Ascending aorta (tissue), 2 donors: ENCODE results near the gene PACSIN1. TPM values are rescaled to one million over a fixed set of nuclear protein-coding genes. Genes with fewer than 3 reads are reported as not detected.

Experiments used
- DNase-seq, 2 donors: peaks; one replicate each; pipeline ENCODE4 v3.0.0-alpha.2; 2019; ENCODE audit warnings: low spot score in 2 of 2
- H3K27ac ChIP-seq, 2 donors: fragments of 200-600 bp; sonication (generic); one replicate each; pipeline ENCODE4 v1.5.1; 2016 to 2017; ENCODE audit warnings: mild to moderate bottlenecking in 1 of 2
- H3K27me3 ChIP-seq: fragments of 200-600 bp; sonication (generic); one replicate; pipeline ENCODE4 v1.5.1; 2017
- H3K36me3 ChIP-seq, 2 donors: fragments of 200-600 bp; sonication (generic); one replicate each; pipeline ENCODE4 v1.5.1; 2016
- H3K4me1 ChIP-seq, 2 donors: fragments of 200-600 bp; sonication (generic); one replicate each; pipeline ENCODE4 v1.5.1; 2016 to 2017; ENCODE audit warnings: mild to moderate bottlenecking in 1 of 2
- H3K4me3 ChIP-seq, 2 donors: fragments of 200-600 bp; sonication (generic); one replicate each; pipeline ENCODE4 v1.5.1; 2016 to 2017; ENCODE audit warnings: mild to moderate bottlenecking in 1 of 2
- H3K9me3 ChIP-seq, 2 donors: fragments of 200-600 bp; sonication (generic); one replicate each; pipeline ENCODE4 v1.5.1; 2016
- intact Hi-C: fragments of 100-400 bp; cut with DNase I; formaldehyde crosslinking; loops from one replicate; pipeline ENCODE4 v1.15.1; 2023
- total RNA-seq: library from RNA; depleted of rRNA; stranded (reverse); fragments of >200 nt; gene quantifications from one replicate; pipeline ENCODE4 v1.1.0, GENCODE V29; 2016
- TF ChIP-seq, protein P1 (sequence below), 3 experiments: fragments of 200-600 bp in 2 of 3; fragments of 450-650 bp in 1 of 3; sonication (generic) in 2 of 3; IDR thresholded peaks; one replicate each; pipeline ENCODE4 v1.5.1; 2016 to 2019; ENCODE audit warnings: antibody characterized with exemption in 3 of 3, mild to moderate bottlenecking in 1 of 3, moderate library complexity in 1 of 3

Gene PACSIN1
- total RNA-seq, 1 donor from 2014 or later = not detected

DNA sequence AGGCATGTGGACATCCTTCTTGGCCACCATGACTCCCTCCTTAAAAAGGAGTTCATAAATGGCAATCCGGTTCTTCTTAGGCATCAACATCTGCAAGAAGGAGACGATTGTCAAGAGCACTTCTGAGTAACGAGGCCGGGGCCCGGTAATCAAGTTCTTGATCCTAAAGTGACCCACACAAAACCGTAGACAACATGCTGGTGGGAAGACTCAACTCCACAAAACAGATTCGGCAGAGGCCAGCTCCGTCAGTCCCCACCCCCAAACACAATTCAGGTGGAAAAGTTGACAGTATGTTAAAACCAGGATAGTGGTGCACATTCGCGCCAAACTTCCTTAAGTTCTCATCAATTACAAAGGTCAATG lies 40.8 kb upstream of the PACSIN1 start:
- DNase-seq = no peak
- Histone ChIP-seq H3K4me3 (peak overlapping the region; percentile 70 to 88), H3K27ac (peak overlapping the region; percentile 83 to 85), H3K4me1 (peaks cover 0 to 9% of the 10 kb centered on the region in 2 donors), H3K36me3 (peaks cover 37 to 48% of the 10 kb centered on the region in 2 donors), H3K9me3 (no peaks in the 10 kb centered on the region), H3K27me3 (no peaks in the 10 kb centered on the region)
- TF ChIP-seq, protein P1, sequence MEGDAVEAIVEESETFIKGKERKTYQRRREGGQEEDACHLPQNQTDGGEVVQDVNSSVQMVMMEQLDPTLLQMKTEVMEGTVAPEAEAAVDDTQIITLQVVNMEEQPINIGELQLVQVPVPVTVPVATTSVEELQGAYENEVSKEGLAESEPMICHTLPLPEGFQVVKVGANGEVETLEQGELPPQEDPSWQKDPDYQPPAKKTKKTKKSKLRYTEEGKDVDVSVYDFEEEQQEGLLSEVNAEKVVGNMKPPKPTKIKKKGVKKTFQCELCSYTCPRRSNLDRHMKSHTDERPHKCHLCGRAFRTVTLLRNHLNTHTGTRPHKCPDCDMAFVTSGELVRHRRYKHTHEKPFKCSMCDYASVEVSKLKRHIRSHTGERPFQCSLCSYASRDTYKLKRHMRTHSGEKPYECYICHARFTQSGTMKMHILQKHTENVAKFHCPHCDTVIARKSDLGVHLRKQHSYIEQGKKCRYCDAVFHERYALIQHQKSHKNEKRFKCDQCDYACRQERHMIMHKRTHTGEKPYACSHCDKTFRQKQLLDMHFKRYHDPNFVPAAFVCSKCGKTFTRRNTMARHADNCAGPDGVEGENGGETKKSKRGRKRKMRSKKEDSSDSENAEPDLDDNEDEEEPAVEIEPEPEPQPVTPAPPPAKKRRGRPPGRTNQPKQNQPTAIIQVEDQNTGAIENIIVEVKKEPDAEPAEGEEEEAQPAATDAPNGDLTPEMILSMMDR (IDR thresholded peaks at IDR 0.05) = no peak
- intact Hi-C loops = loop anchor here (5.0 kb wide), 1 partner anchor 332 kb away; the partner anchor contains the start of gene SNRPC

DNA sequence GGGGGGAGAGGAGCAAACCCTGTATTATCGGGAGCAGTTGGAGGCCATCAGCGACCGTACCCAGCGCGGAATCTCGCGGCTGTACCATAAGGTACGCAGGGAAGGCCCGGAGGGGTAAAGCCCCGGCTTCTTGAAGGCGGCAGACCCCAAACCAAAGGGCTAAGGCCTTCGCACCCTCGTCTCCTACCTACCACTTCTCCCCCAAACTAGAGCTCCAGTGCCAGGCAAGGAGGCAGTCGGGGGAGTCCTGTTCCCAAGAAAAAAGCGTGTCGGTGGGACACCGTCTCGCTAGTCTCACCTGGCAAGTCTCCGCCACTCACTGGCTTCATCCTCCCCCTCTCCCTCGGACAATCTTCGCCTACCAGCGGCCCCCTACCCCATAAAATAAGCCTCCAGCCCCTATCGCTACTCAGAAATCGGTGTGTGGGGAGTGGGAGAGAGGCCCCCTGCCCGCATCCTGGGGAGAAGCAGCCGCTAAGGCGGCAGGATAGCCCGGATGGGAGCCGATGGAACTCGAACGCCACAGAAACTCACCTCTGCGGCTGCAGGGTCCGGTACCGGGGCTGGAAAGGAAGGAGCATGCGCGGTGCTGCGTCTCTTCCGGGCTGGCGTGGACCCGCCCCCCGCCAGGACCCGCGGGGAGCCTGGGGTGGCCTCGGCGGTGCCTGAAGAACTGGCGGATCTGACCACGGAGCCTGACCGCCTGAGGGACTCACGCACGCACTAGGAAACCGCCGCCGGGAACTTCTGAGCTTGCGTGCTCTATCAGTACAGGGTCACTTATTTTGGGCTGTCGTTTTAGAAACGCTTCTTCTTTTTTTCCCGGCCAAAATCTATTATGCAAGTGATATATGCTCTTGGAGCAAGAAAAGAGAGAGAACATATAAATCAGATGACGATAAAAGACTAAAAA lies 40.1 kb upstream of the PACSIN1 start, which contains the start of gene RPS10:
Gene RPS10, minus strand, starts transcription at position 572 of the 913 bp plus-strand sequence. CDS start 848 bp downstream, outside the sequence.
- H3K4me1 ChIP-seq = peaks cover 0 to 9% of the 10 kb centered on the region in 2 donors

DNA sequence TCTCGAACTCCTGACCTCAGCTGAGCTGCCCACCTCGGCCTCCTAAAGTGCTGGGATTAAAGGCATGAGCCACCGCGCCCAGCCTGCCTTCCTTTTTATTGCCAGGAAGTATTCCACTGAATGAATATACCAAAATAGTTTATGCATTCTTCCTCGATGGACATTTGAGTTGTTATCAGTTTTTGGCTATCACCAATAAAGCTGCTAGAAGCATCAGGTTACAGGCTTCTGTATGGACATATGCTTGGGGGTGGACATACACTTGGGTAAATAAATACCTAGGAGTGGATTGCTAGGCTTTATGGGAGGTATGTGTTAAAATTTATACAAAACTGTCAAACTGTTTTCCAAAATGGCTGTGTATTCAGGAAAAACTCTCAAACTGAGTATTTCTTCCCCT lies 30.0 kb upstream of the PACSIN1 start:
- intact Hi-C loops = no loop called here
- DNase-seq = no peak
- Histone ChIP-seq H3K27me3 (no peaks in the 10 kb centered on the region), H3K36me3 (no peaks in the 10 kb centered on the region), H3K4me1 (no peaks in the 10 kb centered on the region), H3K4me3 (no peak overlapping the region), H3K27ac (no peak overlapping the region), H3K9me3 (no peaks in the 10 kb centered on the region)
- TF ChIP-seq, protein P1 (IDR thresholded peaks at IDR 0.05) = no peak

More for the DNA sequence above, 40.1 kb upstream of the PACSIN1 start, which contains the start of gene RPS10:
- H3K27me3 ChIP-seq = no peaks in the 10 kb centered on the region
- H3K4me3 ChIP-seq = peak within 1 kb of the TSS; percentile 70 to 88
- H3K27ac ChIP-seq = peak within 1 kb of the TSS; percentile 83 to 85
- DNase-seq = peak; percentile 41 to 94
- no peaks in the 10 kb centered on the region for H3K9me3 ChIP-seq
- TF ChIP-seq, protein P1 (IDR thresholded peaks at IDR 0.05) = no peak
- H3K36me3 ChIP-seq = peaks cover 31 to 42% of the 10 kb centered on the region in 2 donors
- intact Hi-C loops = loop anchor here (2.0 to 5.0 kb wide), 3 partner anchors 101 to 332 kb away; partner anchors contain the start of gene SNRPC

DNA sequence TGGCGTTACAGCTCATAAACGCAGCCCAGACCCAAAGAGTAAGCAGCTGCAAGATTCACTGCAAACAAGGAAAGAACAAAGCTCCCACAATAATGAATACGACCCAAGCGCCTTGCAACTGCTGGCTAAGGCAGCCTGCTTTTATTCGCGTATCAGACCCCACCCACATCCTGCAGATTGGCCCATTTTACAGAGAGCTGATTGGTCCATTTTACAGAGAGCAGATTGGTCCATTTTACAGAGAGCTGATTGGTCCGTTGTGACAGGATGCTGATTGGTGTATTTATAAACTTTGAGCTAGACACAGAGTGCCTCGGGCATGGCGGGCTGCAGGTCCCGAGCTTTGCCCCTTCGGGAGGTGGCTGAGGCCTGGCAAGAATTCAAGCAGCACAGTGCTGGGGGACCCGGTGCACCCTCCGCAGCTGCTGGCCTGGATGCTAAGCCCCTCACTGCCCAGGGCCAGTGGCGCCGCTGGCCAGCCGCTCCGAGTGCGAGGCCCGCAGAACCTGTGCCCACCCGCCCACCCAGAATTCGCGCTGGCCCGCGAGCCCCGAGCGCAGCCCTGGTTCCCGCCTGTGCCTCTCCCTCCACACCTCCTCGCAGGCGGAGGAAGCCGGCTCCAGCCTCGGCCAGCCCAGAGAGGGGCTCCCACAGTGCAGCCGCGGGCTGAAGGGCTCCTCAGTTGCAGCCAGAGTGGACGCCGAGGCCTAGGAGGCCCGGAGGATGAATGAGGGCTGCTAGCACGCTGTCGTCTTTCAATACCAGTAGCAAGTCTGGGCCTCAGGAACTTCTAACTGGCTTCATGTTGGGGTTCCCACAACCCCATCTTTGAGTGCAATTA lies 28.9 kb upstream of the PACSIN1 start:
- no peaks in the 10 kb centered on the region for H3K36me3 ChIP-seq
- H3K27me3 ChIP-seq = no peaks in the 10 kb centered on the region
- intact Hi-C loops = no loop called here
- TF ChIP-seq, protein P1 (IDR thresholded peaks at IDR 0.05) = no peak
- no peaks in the 10 kb centered on the region for H3K9me3 ChIP-seq
- no peak overlapping the region for H3K4me3 ChIP-seq
- DNase-seq = no peak
- H3K4me1 ChIP-seq = no peaks in the 10 kb centered on the region
- no peak overlapping the region for H3K27ac ChIP-seq

DNA sequence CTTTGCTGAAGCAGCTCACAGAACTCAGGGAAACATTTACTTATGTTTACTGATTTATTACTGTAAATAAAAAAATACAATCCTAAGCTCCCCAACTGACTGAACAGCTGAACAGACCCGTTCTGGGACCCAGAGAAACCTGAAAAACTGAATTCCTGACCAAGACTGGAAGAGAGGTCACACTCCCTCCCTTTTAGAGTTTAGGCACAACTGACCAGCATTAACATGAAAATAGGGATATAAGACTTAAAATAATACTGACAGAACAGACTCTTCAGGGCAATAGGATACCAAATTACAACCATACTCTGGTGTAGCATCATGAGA lies 28.3 kb upstream of the PACSIN1 start:
- Histone ChIP-seq H3K4me3 (no peak overlapping the region), H3K27ac (no peak overlapping the region), H3K36me3 (no peaks in the 10 kb centered on the region), H3K9me3 (no peaks in the 10 kb centered on the region), H3K27me3 (no peaks in the 10 kb centered on the region), H3K4me1 (no peaks in the 10 kb centered on the region)
- TF ChIP-seq, protein P1 (IDR thresholded peaks at IDR 0.05) = no peak
- intact Hi-C loops = no loop called here
- no peak for DNase-seq
